HG02571 (cell line): ENCODE data around the gene NSMF.
"Not testable (repeated sequence)": the region's sequence is repeated elsewhere in the genome, so short reads cannot be mapped to it uniquely, and the experiment has no call there.

Experiments used
- ATAC-seq: cut with Tn5 transposase; IDR thresholded peaks from one replicate; pipeline ENCODE4 v1.9.1; 2021; ENCODE audit warnings: mild to moderate bottlenecking, moderate library complexity; ENCODE audit not compliant: unreplicated experiment

The NSMF gene

GRCh38 chr9:137416006-137416562, 43.0 kb downstream of the NSMF start:
- no peak for ATAC-seq

- no peak for ATAC-seq
Measured at GRCh38 chr9:137415451-137415850, 43.7 kb downstream of the NSMF start.

GRCh38 chr9:137412431-137412830, 46.7 kb downstream of the NSMF start:
- ATAC-seq: no peak

- no peak for ATAC-seq
Measured at GRCh38 chr9:137411645-137412380, 47.3 kb downstream of the NSMF start.

- ATAC-seq: no peak
Measured at GRCh38 chr9:137411260-137411644, 47.9 kb downstream of the NSMF start.

GRCh38 chr9:137410891-137411249, 48.3 kb downstream of the NSMF start:
- ATAC-seq: no peak

- not testable (repeated sequence) for ATAC-seq
Measured at GRCh38 chr9:137410236-137410890, 48.8 kb downstream of the NSMF start.

GRCh38 chr9:137409515-137409914, 49.6 kb downstream of the NSMF start:
- ATAC-seq: no peak

- no peak for ATAC-seq
Measured at GRCh38 chr9:137408651-137409405, 50.3 kb downstream of the NSMF start.

- ATAC-seq: no peak
Measured at GRCh38 chr9:137407590-137408300, 51.4 kb downstream of the NSMF start.

- no peak for ATAC-seq
Measured at GRCh38 chr9:137406876-137407589, 52.1 kb downstream of the NSMF start.

- no peak for ATAC-seq
Measured at GRCh38 chr9:137406085-137406760, 52.9 kb downstream of the NSMF start.

GRCh38 chr9:137405677-137406081, 53.5 kb downstream of the NSMF start:
- no peak for ATAC-seq

GRCh38 chr9:137404961-137405567, 54.1 kb downstream of the NSMF start:
- ATAC-seq: no peak

GRCh38 chr9:137403269-137403668, 55.9 kb downstream of the NSMF start:
- no peak for ATAC-seq

- no peak for ATAC-seq
Measured at GRCh38 chr9:137402746-137403145, 56.4 kb downstream of the NSMF start.

GRCh38 chr9:137398561-137399468, 60.3 kb downstream of the NSMF start:
- no peak for ATAC-seq

GRCh38 chr9:137397675-137398423, 61.3 kb downstream of the NSMF start:
- ATAC-seq: no peak
